ENCODE data around the gene PTPN5.
"Not testable (repeated sequence)": the region's sequence is repeated elsewhere in the genome, so short reads cannot be mapped to it uniquely, and the experiment has no call there.

The PTPN5 gene

GRCh38 chr11:18691467-18692140 lies 100.0 kb downstream of the PTPN5 start:
- DNase-seq = not testable (repeated sequence)

GRCh38 chr11:18684267-18684666 lies 107.3 kb downstream of the PTPN5 start:
- DNase-seq = no peak

GRCh38 chr11:18682466-18682865 lies 109.1 kb downstream of the PTPN5 start:
- no peak for DNase-seq

- not testable (repeated sequence) for DNase-seq
These were observed 109.6 kb downstream of the PTPN5 start for GRCh38 chr11:18681949-18682348.
